Osteoblast (primary cell): ENCODE data around the gene CYP2W1. TPM values are rescaled to one million over a fixed set of nuclear protein-coding genes. Genes with fewer than 3 reads are reported as not detected.

ENCODE experiments used
- DNase-seq: peaks from one replicate; pipeline ENCODE4 v3.0.0; 2011; ENCODE audit warnings: low spot score, mixed read lengths; ENCODE audit not compliant: insufficient read length; ENCODE audit errors: missing footprints
- H2AFZ ChIP-seq: 2 replicates; pipeline ENCODE4 v1.6.0; 2011; ENCODE audit warnings: mild to moderate bottlenecking, low read length
- H3K27ac ChIP-seq: 2 replicates; pipeline ENCODE4 v1.5.1; 2011; ENCODE audit warnings: mild to moderate bottlenecking, low read depth, low read length, moderate library complexity
- H3K27me3 ChIP-seq: 2 replicates; pipeline ENCODE4 v1.6.0; 2012; ENCODE audit warnings: mild to moderate bottlenecking, control low read depth, inconsistent platforms, low read length, moderate library complexity; ENCODE audit not compliant: insufficient read depth
- H3K36me3 ChIP-seq: 2 replicates; pipeline ENCODE4 v1.5.1; 2011; ENCODE audit warnings: mild to moderate bottlenecking, low read length, control low read depth, moderate library complexity; ENCODE audit not compliant: insufficient read depth
- H3K4me1 ChIP-seq: 2 replicates; pipeline ENCODE4 v1.5.1; 2011; ENCODE audit warnings: mild to moderate bottlenecking, low read length, control low read depth, moderate library complexity; ENCODE audit not compliant: insufficient read depth
- H3K4me2 ChIP-seq: 2 replicates; pipeline ENCODE4 v1.6.0; 2011; ENCODE audit warnings: mild to moderate bottlenecking, low read length; ENCODE audit not compliant: insufficient read depth
- H3K4me3 ChIP-seq: fragments of 200-600 bp; sonication (generic); 3 replicates; pipeline ENCODE4 v1.5.1; 2012; ENCODE audit warnings: mild to moderate bottlenecking, low read length, inconsistent platforms; ENCODE audit not compliant: insufficient read depth
- H3K79me2 ChIP-seq: 2 replicates; pipeline ENCODE4 v1.6.0; 2012; ENCODE audit warnings: mild to moderate bottlenecking, low read length, control low read depth, inconsistent platforms; ENCODE audit not compliant: insufficient read depth
- H3K9me3 ChIP-seq: 2 replicates; pipeline ENCODE4 v1.5.1; 2011; ENCODE audit warnings: low read depth, low read length, control low read depth
- H4K20me1 ChIP-seq: 2 replicates; pipeline ENCODE4 v1.6.0; 2012; ENCODE audit warnings: mild to moderate bottlenecking, low read length, control low read depth; ENCODE audit not compliant: insufficient read depth
- CTCF ChIP-seq: IDR thresholded peaks from 2 replicates; pipeline ENCODE4 v1.5.1; 2011; ENCODE audit warnings: mild to moderate bottlenecking, low read depth, low read length, moderate library complexity; ENCODE audit errors: extremely low read depth
- total RNA-seq: library from RNA; depleted of rRNA; stranded (reverse); fragments of >200 nt; gene quantifications from 2 replicates; pipeline ENCODE4 v1.2.3, GENCODE V29; 2012

CYP2W1 gene
- total RNA-seq, 1 donor, result not detected

GRCh38 chr7:936386-937054 lies 46.5 kb upstream of the CYP2W1 start:
- Histone ChIP-seq H3K79me2 (no peaks in the 10 kb centered on the region), H3K36me3 (no peaks in the 10 kb centered on the region), H3K9me3 (no peaks in the 10 kb centered on the region), H3K4me2 (no peak overlapping the region), H3K27ac (no peak overlapping the region), H4K20me1 (no peaks in the 10 kb centered on the region), H3K27me3 (peaks cover 2% of the 10 kb centered on the region), H2AFZ (no peak overlapping the region), H3K4me1 (no peaks in the 10 kb centered on the region), H3K4me3 (no peak overlapping the region)
- no peak for TF ChIP-seq CTCF
- DNase-seq, result peak; percentile 99

- Histone ChIP-seq H3K4me1 (no peaks in the 10 kb centered on the region), H3K27ac (no peak overlapping the region)
Observed at GRCh38 chr7:937856-938484, 45.0 kb upstream of the CYP2W1 start.

GRCh38 chr7:938546-939185 lies 44.3 kb upstream of the CYP2W1 start:
- H3K27ac ChIP-seq, result no peak overlapping the region
- no peak overlapping the region for H3K4me2 ChIP-seq
- no peaks in the 10 kb centered on the region for H4K20me1 ChIP-seq
- H3K36me3 ChIP-seq, result no peaks in the 10 kb centered on the region
- no peak overlapping the region for H2AFZ ChIP-seq
- no peak for TF ChIP-seq CTCF
- H3K4me1 ChIP-seq, result no peaks in the 10 kb centered on the region
- H3K9me3 ChIP-seq, result no peaks in the 10 kb centered on the region
- DNase-seq, result no peak
- H3K79me2 ChIP-seq, result no peaks in the 10 kb centered on the region
- H3K4me3 ChIP-seq, result no peak overlapping the region
- peaks cover 9% of the 10 kb centered on the region for H3K27me3 ChIP-seq

More at GRCh38 chr7:937856-938484, 45.0 kb upstream of the CYP2W1 start:
- Histone ChIP-seq H2AFZ (no peak overlapping the region), H3K36me3 (no peaks in the 10 kb centered on the region), H3K79me2 (no peaks in the 10 kb centered on the region), H4K20me1 (no peaks in the 10 kb centered on the region), H3K4me3 (no peak overlapping the region), H3K27me3 (peaks cover 9% of the 10 kb centered on the region), H3K4me2 (no peak overlapping the region), H3K9me3 (no peaks in the 10 kb centered on the region)
- no peak for DNase-seq
- TF ChIP-seq CTCF, result no peak

GRCh38 chr7:939843-940242 lies 43.1 kb upstream of the CYP2W1 start:
- DNase-seq, result no peak
- H4K20me1 ChIP-seq, result no peaks in the 10 kb centered on the region
- no peaks in the 10 kb centered on the region for H3K79me2 ChIP-seq
- no peak overlapping the region for H3K4me3 ChIP-seq
- H3K27me3 ChIP-seq, result peaks cover 9% of the 10 kb centered on the region
- no peaks in the 10 kb centered on the region for H3K36me3 ChIP-seq
- H3K4me1 ChIP-seq, result no peaks in the 10 kb centered on the region
- H2AFZ ChIP-seq, result no peak overlapping the region
- no peak overlapping the region for H3K27ac ChIP-seq
- no peak for TF ChIP-seq CTCF
- H3K4me2 ChIP-seq, result no peak overlapping the region
- no peaks in the 10 kb centered on the region for H3K9me3 ChIP-seq
